Peyer's patch (tissue), 4 donors: ENCODE measurements around the gene CREB3. TPM values are rescaled to one million over a fixed set of nuclear protein-coding genes. Genes with fewer than 3 reads are reported as not detected.

Experiments
- DNase-seq, 3 donors: peaks; one replicate each; pipeline ENCODE4 v3.0.0-alpha.2; 2017 to 2019
- H3K27ac ChIP-seq, 4 donors: fragments of 200-600 bp; sonication (generic); one replicate each; pipeline ENCODE4 v1.5.1; 2016 to 2019
- H3K27me3 ChIP-seq, 2 donors: fragments of 200-600 bp; sonication (generic); one replicate each; pipeline ENCODE4 v1.5.1; 2019
- H3K36me3 ChIP-seq, 3 donors: fragments of 200-600 bp; sonication (generic); one replicate each; pipeline ENCODE4 v1.5.1; 2016 to 2019
- H3K4me1 ChIP-seq, 4 donors: fragments of 200-600 bp; sonication (generic); one replicate each; pipeline ENCODE4 v1.5.1; 2016 to 2019
- H3K4me3 ChIP-seq, 4 donors: fragments of 200-600 bp; sonication (generic); 1 replicate in 3 of 4; 2 replicates in 1 of 4; pipeline ENCODE4 v1.5.1; 2016 to 2019; ENCODE audit warnings: mild to moderate bottlenecking in 1 of 4
- H3K9me3 ChIP-seq, 4 donors: fragments of 200-600 bp; sonication (generic); one replicate each; pipeline ENCODE4 v1.5.1; 2016 to 2019; ENCODE audit warnings: mild to moderate bottlenecking in 1 of 4
- POLR2A ChIP-seq, 2 donors: fragments of 450-650 bp; IDR thresholded peaks; one replicate each; pipeline ENCODE4 v1.5.1; 2017; ENCODE audit warnings: antibody characterized with exemption in 2 of 2, mild to moderate bottlenecking in 2 of 2, moderate library complexity in 2 of 2
- small RNA-seq, 2 donors: library from RNA; depleted of rRNA; stranded (forward); fragments of <200 nt; gene quantifications; one replicate each; pipeline ENCODE3, GENCODE V24; 2016
- total RNA-seq, 4 donors: library from RNA; depleted of rRNA; stranded (reverse); fragments of >200 nt; gene quantifications; one replicate each; pipeline ENCODE4 v1.1.0, GENCODE V29; 2016
- TF ChIP-seq, protein P1 (sequence below), 6 experiments: fragments of 450-650 bp in 4 of 6; fragments of 200-600 bp in 2 of 6; sonication (generic) in 1 of 6; IDR thresholded peaks; one replicate each; pipeline ENCODE4 v1.5.1; 2017 to 2019; ENCODE audit warnings: antibody characterized with exemption in 6 of 6, mild to moderate bottlenecking in 3 of 6, moderate library complexity in 1 of 6

The CREB3 gene
- total RNA-seq, 4 donors from 2014 or later: 19.8 to 34.3 (median 28.5) TPM

- peak overlapping the region in 1 of 4 donors; percentile 10 for H3K27ac ChIP-seq
- peaks cover 0 to 31% (median 5%) of the 10 kb centered on the region in 4 donors for H3K4me1 ChIP-seq
- no peak for TF ChIP-seq POLR2A (IDR thresholded peaks at IDR 0.05)
- TF ChIP-seq, protein P1, sequence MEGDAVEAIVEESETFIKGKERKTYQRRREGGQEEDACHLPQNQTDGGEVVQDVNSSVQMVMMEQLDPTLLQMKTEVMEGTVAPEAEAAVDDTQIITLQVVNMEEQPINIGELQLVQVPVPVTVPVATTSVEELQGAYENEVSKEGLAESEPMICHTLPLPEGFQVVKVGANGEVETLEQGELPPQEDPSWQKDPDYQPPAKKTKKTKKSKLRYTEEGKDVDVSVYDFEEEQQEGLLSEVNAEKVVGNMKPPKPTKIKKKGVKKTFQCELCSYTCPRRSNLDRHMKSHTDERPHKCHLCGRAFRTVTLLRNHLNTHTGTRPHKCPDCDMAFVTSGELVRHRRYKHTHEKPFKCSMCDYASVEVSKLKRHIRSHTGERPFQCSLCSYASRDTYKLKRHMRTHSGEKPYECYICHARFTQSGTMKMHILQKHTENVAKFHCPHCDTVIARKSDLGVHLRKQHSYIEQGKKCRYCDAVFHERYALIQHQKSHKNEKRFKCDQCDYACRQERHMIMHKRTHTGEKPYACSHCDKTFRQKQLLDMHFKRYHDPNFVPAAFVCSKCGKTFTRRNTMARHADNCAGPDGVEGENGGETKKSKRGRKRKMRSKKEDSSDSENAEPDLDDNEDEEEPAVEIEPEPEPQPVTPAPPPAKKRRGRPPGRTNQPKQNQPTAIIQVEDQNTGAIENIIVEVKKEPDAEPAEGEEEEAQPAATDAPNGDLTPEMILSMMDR (IDR thresholded peaks at IDR 0.05): no peak
- no peaks in the 10 kb centered on the region for H3K27me3 ChIP-seq
- no peaks in the 10 kb centered on the region for H3K9me3 ChIP-seq
- no peaks in the 10 kb centered on the region for H3K36me3 ChIP-seq
- H3K4me3 ChIP-seq: no peak overlapping the region
- DNase-seq: no peak
Measured at GRCh38 chr9:35774907-35775635, 42.6 kb downstream of the CREB3 start.

GRCh38 chr9:35776018-35776417 lies 43.6 kb downstream of the CREB3 start:
- Histone ChIP-seq H3K4me1 (peaks cover 0 to 21% (median under 1%) of the 10 kb centered on the region in 4 donors), H3K9me3 (no peaks in the 10 kb centered on the region), H3K36me3 (no peaks in the 10 kb centered on the region), H3K4me3 (no peak overlapping the region), H3K27ac (no peak overlapping the region), H3K27me3 (no peaks in the 10 kb centered on the region)
- DNase-seq: no peak
- no peak for TF ChIP-seq POLR2A (IDR thresholded peaks at IDR 0.05)
- TF ChIP-seq, protein P1 (IDR thresholded peaks at IDR 0.05): no peak

DNA sequence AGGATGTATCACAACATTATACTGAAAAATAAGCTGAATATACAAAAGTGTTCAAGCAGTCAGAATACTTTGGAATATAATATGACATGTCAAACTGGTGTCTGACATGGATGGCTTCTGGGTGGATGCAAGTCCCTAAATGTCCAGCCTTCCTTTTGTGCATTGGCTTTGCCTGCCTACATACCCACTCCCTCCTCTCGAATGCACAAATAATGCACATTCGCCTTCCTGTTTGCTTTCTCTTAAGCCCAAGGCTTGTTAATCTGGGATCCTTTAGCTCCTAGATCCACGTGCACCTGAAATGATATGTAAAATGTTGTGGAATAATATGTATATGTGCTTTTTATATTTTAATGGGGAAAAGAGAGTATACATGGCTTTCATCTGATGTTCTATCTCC lies 46.0 kb downstream of the CREB3 start:
- no peaks in the 10 kb centered on the region for H3K36me3 ChIP-seq
- H3K4me1 ChIP-seq: no peaks in the 10 kb centered on the region
- H3K4me3 ChIP-seq: no peak overlapping the region
- TF ChIP-seq, protein P1 (IDR thresholded peaks at IDR 0.05): no peak
- no peak for TF ChIP-seq POLR2A (IDR thresholded peaks at IDR 0.05)
- H3K27ac ChIP-seq: no peak overlapping the region
- no peaks in the 10 kb centered on the region for H3K27me3 ChIP-seq
- H3K9me3 ChIP-seq: no peaks in the 10 kb centered on the region
- no peak for DNase-seq

GRCh38 chr9:35781066-35781465 lies 48.6 kb downstream of the CREB3 start:
- Histone ChIP-seq H3K4me3 (no peak overlapping the region), H3K27ac (no peak overlapping the region), H3K4me1 (no peaks in the 10 kb centered on the region), H3K9me3 (no peaks in the 10 kb centered on the region), H3K27me3 (no peaks in the 10 kb centered on the region), H3K36me3 (no peaks in the 10 kb centered on the region)
- no peak for DNase-seq
- TF ChIP-seq, protein P1 (IDR thresholded peaks at IDR 0.05): no peak
- no peak for TF ChIP-seq POLR2A (IDR thresholded peaks at IDR 0.05)

DNA sequence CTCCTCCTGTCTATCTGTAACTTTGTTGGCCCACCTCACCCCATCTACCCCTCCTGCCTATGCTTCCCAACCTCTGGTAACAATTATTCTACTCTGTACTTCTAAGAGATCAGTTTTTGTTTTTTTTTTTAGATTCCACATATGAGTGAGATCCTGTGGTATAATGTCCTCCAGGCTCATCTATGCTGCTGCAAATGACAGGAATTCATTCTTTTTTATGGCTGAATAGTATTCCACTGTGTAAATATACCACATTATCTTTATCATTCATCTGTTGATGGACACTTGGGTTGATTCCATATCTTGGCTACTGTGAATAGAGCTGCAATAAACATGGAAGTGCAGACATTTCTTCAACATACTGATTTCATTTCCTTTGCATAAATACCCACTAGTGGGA lies 51.0 kb downstream of the CREB3 start:
- H3K36me3 ChIP-seq: no peaks in the 10 kb centered on the region
- TF ChIP-seq, protein P1 (IDR thresholded peaks at IDR 0.05): no peak
- TF ChIP-seq POLR2A (IDR thresholded peaks at IDR 0.05): no peak
- H3K4me3 ChIP-seq: no peak overlapping the region
- H3K9me3 ChIP-seq: no peaks in the 10 kb centered on the region
- no peak for DNase-seq
- H3K27me3 ChIP-seq: no peaks in the 10 kb centered on the region
- no peak overlapping the region for H3K27ac ChIP-seq
- no peaks in the 10 kb centered on the region for H3K4me1 ChIP-seq

Small RNAs within 50 kb of the gene (small RNA-seq; reads per million reads assigned to genes)
- gene MIR6853: 0 to 0.29 reads per million in 2 donors

Other genes with a start within 250 kb of the CREB3 start
- 10 to 100 TPM in 1 of 4 donors, 1 to 10 TPM in 3; 3.0 to 17.3 (median 5.5) TPM for gene RUSC2, start 242.6 kb upstream of the CREB3 start, total RNA-seq
- gene TESK1, start 127.4 kb upstream of the CREB3 start, total RNA-seq: 10 to 100 TPM; 21.5 to 85.1 (median 50.7) TPM
- gene CD72, start 114.3 kb upstream of the CREB3 start, total RNA-seq: 10 to 100 TPM in 1 of 4 donors, 1 to 10 TPM in 3; 2.3 to 62.7 (median 4.4) TPM
- 1 to 10 TPM in 1 of 4 donors, not detected in 3; 2.4 TPM for gene SIT1, start 81.7 kb upstream of the CREB3 start, total RNA-seq
- 1,000 to 10,000 TPM in 3 of 4 donors, not detected in 1; 1,673 to 3,824 (median 2,659) TPM for gene RMRP, start 74.6 kb upstream of the CREB3 start, total RNA-seq
- 10 to 100 TPM; 14.0 to 21.9 (median 20.2) TPM for gene CCDC107, start 74.4 kb upstream of the CREB3 start, total RNA-seq
- 10 to 100 TPM in 1 of 4 donors, 1 to 10 TPM in 3; 1.9 to 19.8 (median 4.8) TPM for gene ARHGEF39, start 67.5 kb upstream of the CREB3 start, total RNA-seq
- 1 to 10 TPM; 1.6 to 6.3 (median 5.2) TPM for gene CA9, start 58.7 kb upstream of the CREB3 start, total RNA-seq
- 100 to 1,000 TPM in 2 of 4 donors, 10 to 100 TPM in 2; 41.2 to 436 (median 122) TPM for gene TPM2, start 42.7 kb upstream of the CREB3 start, total RNA-seq
- gene TLN1, start 471 bp upstream of the CREB3 start, total RNA-seq: 100 to 1,000 TPM; 129 to 262 (median 188) TPM
- gene GBA2, start 16.6 kb downstream of the CREB3 start, total RNA-seq: 100 to 1,000 TPM; 263 to 474 (median 436) TPM
- 10 to 100 TPM; 16.5 to 44.4 (median 38.3) TPM for gene RGP1, start 16.6 kb downstream of the CREB3 start, total RNA-seq
- gene MSMP, start 21.6 kb downstream of the CREB3 start, total RNA-seq: not detected
- gene NPR2, start 58.9 kb downstream of the CREB3 start, total RNA-seq: 10 to 100 TPM in 3 of 4 donors, 1 to 10 TPM in 1; 6.7 to 29.5 (median 21.6) TPM
- gene SPAG8, start 79.6 kb downstream of the CREB3 start, total RNA-seq: under 1 TPM in 1 of 4 donors, not detected in 3; 0.94 TPM
- gene HINT2, start 82.4 kb downstream of the CREB3 start, total RNA-seq: 10 to 100 TPM; 19.8 to 40.3 (median 28.7) TPM
- not detected for gene FAM221B, start 96.1 kb downstream of the CREB3 start, total RNA-seq
- 10 to 100 TPM in 1 of 4 donors, 1 to 10 TPM in 3; 6.0 to 11.6 (median 8.1) TPM for gene TMEM8B, start 96.6 kb downstream of the CREB3 start, total RNA-seq
- gene OR13J1, start 137.7 kb downstream of the CREB3 start, total RNA-seq: not detected
- gene HRCT1, start 173.5 kb downstream of the CREB3 start, total RNA-seq: 10 to 100 TPM in 3 of 4 donors, 1 to 10 TPM in 1; 9.1 to 32.6 (median 17.2) TPM
- 10 to 100 TPM in 1 of 4 donors, under 1 TPM in 1, not detected in 2; 0.88 to 17.3 TPM for gene SPAAR, start 176.8 kb downstream of the CREB3 start, total RNA-seq
- not detected for gene OR2S2, start 225.5 kb downstream of the CREB3 start, total RNA-seq